Spleen (tissue), 11 donors: ENCODE results near the gene CLEC16A. TPM values are rescaled to one million over a fixed set of nuclear protein-coding genes. Genes with fewer than 3 reads are reported as not detected.
"Not testable (repeated sequence)": the region's sequence is repeated elsewhere in the genome, so short reads cannot be mapped to it uniquely, and the experiment has no call there.

Experiments used
- DNase-seq: peaks from one replicate; pipeline ENCODE4 v3.0.0-alpha.2; 2020
- H3K27ac ChIP-seq, 8 donors: fragments of 200-600 bp; sonication (generic) in 7 of 8; 1 replicate in 4 of 8; 2 replicates in 4 of 8; pipeline versions ENCODE4 v1.5.0 to v1.8.0; 2016 to 2021; ENCODE audit warnings: inconsistent platforms in 4 of 8, mild to moderate bottlenecking in 4 of 8, moderate library complexity in 1 of 8
- H3K27me3 ChIP-seq, 7 donors: fragments of 200-600 bp; sonication (generic) in 6 of 7; replicated peaks in 1 of 7; 1 replicate in 4 of 7; 2 replicates in 3 of 7; pipeline versions ENCODE4 v1.5.0 to v1.8.0; 2016 to 2021; ENCODE audit warnings: inconsistent platforms in 3 of 7, mild to moderate bottlenecking in 1 of 7
- H3K36me3 ChIP-seq, 6 donors: fragments of 200-600 bp; sonication (generic) in 5 of 6; 1 replicate in 4 of 6; 2 replicates in 2 of 6; pipeline versions ENCODE4 v1.5.0 to v1.8.0; 2016 to 2021; ENCODE audit warnings: inconsistent platforms in 2 of 6
- H3K4me1 ChIP-seq, 6 donors: fragments of 200-600 bp; sonication (generic) in 5 of 6; 1 replicate in 3 of 6; 2 replicates in 3 of 6; pipeline versions ENCODE4 v1.5.0 to v1.8.0; 2016 to 2021; ENCODE audit warnings: inconsistent platforms in 3 of 6
- H3K4me3 ChIP-seq, 8 donors: fragments of 200-600 bp; sonication (generic) in 7 of 8; 1 replicate in 4 of 8; 2 replicates in 4 of 8; pipeline versions ENCODE4 v1.5.0 to v1.8.0; 2016 to 2021; ENCODE audit warnings: inconsistent platforms in 4 of 8, mild to moderate bottlenecking in 4 of 8, moderate library complexity in 2 of 8
- H3K9me3 ChIP-seq, 8 donors: fragments of 200-600 bp; sonication (generic) in 7 of 8; 1 replicate in 4 of 8; 2 replicates in 4 of 8; pipeline versions ENCODE4 v1.5.0 to v1.8.0; 2016 to 2021; ENCODE audit warnings: inconsistent platforms in 4 of 8
- CTCF ChIP-seq, 11 experiments: fragments of 200-600 bp in 7 of 11; fragments of 450-650 bp in 4 of 11; sonication (generic) in 4 of 11; IDR thresholded peaks in 8 of 11; conservative IDR thresholded peaks in 3 of 11; 1 replicate in 7 of 11; 2 replicates in 4 of 11; pipeline versions ENCODE4 v1.4.0 to v1.8.0; 2016 to 2021; ENCODE audit warnings: antibody characterized with exemption in 11 of 11, inconsistent platforms in 4 of 11, mild to moderate bottlenecking in 1 of 11
- POLR2A ChIP-seq, 3 donors: fragments of 450-650 bp; IDR thresholded peaks; one replicate each; pipeline ENCODE4 v1.5.1; 2017; ENCODE audit warnings: antibody characterized with exemption in 3 of 3, mild to moderate bottlenecking in 1 of 3
- POLR2AphosphoS5 ChIP-seq, 3 donors: sonication (generic); formaldehyde crosslinking; IDR thresholded peaks; one replicate each; pipeline ENCODE4 v1.5.1; 2017; ENCODE audit warnings: antibody characterized with exemption in 3 of 3
- WGBS, 5 donors: extraction: QIAGEN DNeasy Blood & Tissue Kit in 3 of 5; methylation state at CpG; one replicate each; pipeline versions ENCODE4 v1.1.5 to v1.1.7; 2013 to 2018; 5-methylcytosine and 5-hydroxymethylcytosine counted together
- intact Hi-C: fragments of 100-400 bp; cut with DNase I; formaldehyde crosslinking; loops from one replicate; pipeline ENCODE4 v1.15.0; 2023; ENCODE audit warnings: low total_unique reads
- polyA plus RNA-seq, 3 donors: library from polyadenylated mRNA; stranded (reverse); fragments of 200-250 nt; gene quantifications; one replicate each; pipeline ENCODE4 v1.2.1, GENCODE V29; 2013
- total RNA-seq, 7 donors: library from RNA; depleted of rRNA in 3 of 7; stranded (reverse); fragments of >200 nt in 3 of 7; fragmentation: NEBNext Ultra II Directional in 4 of 7; extraction: Animal tissue kit (Norgen Biotek cat#: 25700) in 4 of 7; gene quantifications; one replicate each; pipeline versions ENCODE4 v1.1.0 to v1.2.1, GENCODE V29; 2016 to 2021
- donor health status: healthy with polysubstance abuse.
- donor health status: DM: no; HTN: no; CAD: no; lungs with moderate emphysema.
- donor health status: DM: no; HTN: no; CAD: no.
- donor health status: Bipolar disorder and iron deficiency.
- donor health status: healthy.
- donor health status: DM: no; HTN: no; CAD: no.
- donor health status: DM: yes; HTN: yes; CAD: no.

Gene CLEC16A
- total and polyA plus RNA-seq, 10 donors = 7.3 to 54.6 (median 35.1) TPM

- no peak overlapping the region for H3K4me3 ChIP-seq
- TF ChIP-seq POLR2AphosphoS5 (IDR thresholded peaks at IDR 0.05) (peak in 1 of 3 donors; percentile 28), CTCF (IDR thresholded peaks at IDR 0.05 in 8 of 11, conservative IDR thresholded peaks at IDR 0.05 in 3 of 11) (no peak)
- no peaks in the 10 kb centered on the region for H3K9me3 ChIP-seq
- peaks cover 10 to 66% (median 39%) of the 10 kb centered on the region in 6 donors for H3K4me1 ChIP-seq
- peaks cover 6 to 96% (median 60%) of the 10 kb centered on the region in 6 donors for H3K36me3 ChIP-seq
- intact Hi-C loops = no loop called here
- H3K27ac ChIP-seq = no peak overlapping the region
- WGBS, 5 donors = 87 to 97% (median 94%) methylated on average over 5 of the region's 5 CpGs
- no peaks in the 10 kb centered on the region for H3K27me3 ChIP-seq
- DNase-seq = no peak
These were observed 17.5 kb upstream of the CLEC16A start for GRCh38 chr16:10926867-10927266.

GRCh38 chr16:10927497-10928112, 16.8 kb upstream of the CLEC16A start:
- peak overlapping the region in 1 of 8 donors; percentile 59 for H3K27ac ChIP-seq
- no peak for TF ChIP-seq CTCF (IDR thresholded peaks at IDR 0.05 in 8 of 11, conservative IDR thresholded peaks at IDR 0.05 in 3 of 11)
- no peak for TF ChIP-seq POLR2A (IDR thresholded peaks at IDR 0.05)
- TF ChIP-seq POLR2AphosphoS5 (IDR thresholded peaks at IDR 0.05) = peak in 2 of 3 donors; percentile 16 to 21
- intact Hi-C loops = no loop called here
- H3K4me3 ChIP-seq = no peak overlapping the region
- DNase-seq = no peak
- WGBS, 5 donors = 89 to 96% (median 95%) methylated on average over 11 of the region's 11 CpGs
- H3K27me3 ChIP-seq = no peaks in the 10 kb centered on the region
- peaks cover 7 to 66% (median 33%) of the 10 kb centered on the region in 6 donors for H3K4me1 ChIP-seq
- H3K36me3 ChIP-seq = peaks cover 6 to 92% (median 55%) of the 10 kb centered on the region in 6 donors
- H3K9me3 ChIP-seq = no peaks in the 10 kb centered on the region

- H3K27me3 ChIP-seq, H3K4me3 ChIP-seq, H3K9me3 ChIP-seq, intact Hi-C loops: not testable (repeated sequence)
- peaks cover 12 to 66% (median 39%) of the 10 kb centered on the region in 6 donors for H3K4me1 ChIP-seq
- peaks cover 6 to 92% (median 44%) of the 10 kb centered on the region in 6 donors for H3K36me3 ChIP-seq
- peak; percentile 67 for DNase-seq
- 71 to 78% (median 73%) methylated on average over 12 of the region's 12 CpGs for WGBS, 5 donors
- peak in 1 of 3 donors; percentile 39 for TF ChIP-seq POLR2AphosphoS5 (IDR thresholded peaks at IDR 0.05)
- H3K27ac ChIP-seq = peak overlapping the region in 5 of 8 donors; percentile 0 to 59 (median 41)
These were observed 15.3 kb upstream of the CLEC16A start for GRCh38 chr16:10929097-10929496.

- TF ChIP-seq POLR2A (IDR thresholded peaks at IDR 0.05) = no peak
- TF ChIP-seq CTCF (IDR thresholded peaks at IDR 0.05 in 8 of 11, conservative IDR thresholded peaks at IDR 0.05 in 3 of 11) = no peak
- TF ChIP-seq POLR2AphosphoS5 (IDR thresholded peaks at IDR 0.05) = peak; percentile 49 to 74 (median 67)
- Histone ChIP-seq H3K27me3 (no peaks in the 10 kb centered on the region), H3K9me3 (no peaks in the 10 kb centered on the region), H3K36me3 (peaks cover 6 to 91% (median 34%) of the 10 kb centered on the region in 6 donors), H3K4me1 (peaks cover 20 to 69% (median 49%) of the 10 kb centered on the region in 6 donors), H3K27ac (peak overlapping the region in 6 of 8 donors; percentile 0 to 59 (median 40)), H3K4me3 (no peak overlapping the region)
- DNase-seq = peak; percentile 78
- intact Hi-C loops = no loop called here
- WGBS, 5 donors = 47 to 62% (median 50%) methylated on average over 13 to 15 of the region's 15 CpGs
These were observed 14.3 kb upstream of the CLEC16A start for GRCh38 chr16:10929853-10930754.
